H1 (cell line): ENCODE data around the gene ALDH4A1. TPM values are rescaled to one million over a fixed set of nuclear protein-coding genes. Genes with fewer than 3 reads are reported as not detected.

Experiments
- CTCF ChIA-PET: fragments of 300-600 bp; sonication (Branson Sonifier 250); formaldehyde crosslinking; loops from one replicate; lab custom pipeline; 2021; ENCODE audit not compliant: partially characterized antibody; lab: Charles Lee
- POLR2A ChIA-PET: fragments of 300-600 bp; sonication (Branson Sonifier 250); formaldehyde crosslinking; loops from one replicate; lab custom pipeline; 2021; ENCODE audit warnings: inconsistent platforms; ENCODE audit not compliant: partially characterized antibody; lab: Charles Lee
- DNase-seq, 2 experiments: peaks; one replicate each; pipeline versions ENCODE4 v3.0.0 to v3.0.0-alpha.2; 2010 to 2022; ENCODE audit warnings: low spot score in 2 of 2, low read depth in 1 of 2, mixed read lengths in 1 of 2
- FAIRE-seq: peaks from 2 replicates; lab custom pipeline; 2011; peaks lifted over from hg19 to GRCh38; lab: Jason Lieb, UNC
- H2AFZ ChIP-seq: 2 replicates; pipeline ENCODE4 v1.8.1; 2012; ENCODE audit warnings: low read length, inconsistent platforms
- H2AK5ac ChIP-seq: 2 replicates; pipeline ENCODE4 v1.6.1; 2013; ENCODE audit warnings: low read depth, low read length
- H2BK120ac ChIP-seq: replicated peaks from 2 replicates; pipeline ENCODE3; 2013; ENCODE audit warnings: low read depth, low read length, inconsistent platforms
- H2BK12ac ChIP-seq: 2 replicates; pipeline ENCODE4 v1.6.1; 2013; ENCODE audit warnings: low read depth, low read length
- H2BK15ac ChIP-seq: 2 replicates; pipeline ENCODE4 v1.6.1; 2013; ENCODE audit warnings: low read length
- H2BK20ac ChIP-seq: 2 replicates; pipeline ENCODE4 v1.6.1; 2013; ENCODE audit warnings: low read length
- H2BK5ac ChIP-seq: 2 replicates; pipeline ENCODE4 v1.6.1; 2013; ENCODE audit warnings: low read depth, low read length
- H3K14ac ChIP-seq: 2 replicates; pipeline ENCODE4 v1.6.1; 2013; ENCODE audit warnings: inconsistent platforms; ENCODE audit not compliant: insufficient read length
- H3K18ac ChIP-seq: 2 replicates; pipeline ENCODE4 v1.6.1; 2013; ENCODE audit warnings: low read length; ENCODE audit errors: extremely low read depth
- H3K23ac ChIP-seq: 2 replicates; pipeline ENCODE4 v1.6.1; 2013; ENCODE audit warnings: inconsistent platforms; ENCODE audit not compliant: insufficient read length
- H3K23me2 ChIP-seq: 2 replicates; pipeline ENCODE4 v1.6.1; 2013; ENCODE audit warnings: low read depth, low read length
- H3K27ac ChIP-seq: 2 replicates; pipeline ENCODE4 v1.6.1; 2011; ENCODE audit warnings: low read depth, low read length, inconsistent platforms
- H3K27me3 ChIP-seq, 4 experiments: replicated peaks in 1 of 4; 1 replicate in 1 of 4; 2 replicates in 3 of 4; pipeline versions ENCODE4 v1.6.1 to v1.8.1; 2011 to 2013; ENCODE audit warnings: low read length in 3 of 4, mild to moderate bottlenecking in 3 of 4, inconsistent platforms in 2 of 4, mixed read lengths in 2 of 4, moderate library complexity in 1 of 4; ENCODE audit not compliant: control insufficient read depth in 3 of 4, insufficient read depth in 3 of 4; ENCODE audit errors: extremely low read depth in 1 of 4
- H3K36me3 ChIP-seq, 4 experiments: 2 replicates each; pipeline versions ENCODE4 v1.6.1 to v1.8.1; 2011 to 2013; ENCODE audit warnings: mild to moderate bottlenecking in 4 of 4, low read length in 3 of 4, moderate library complexity in 2 of 4, control low read depth in 1 of 4, inconsistent platforms in 1 of 4; ENCODE audit not compliant: insufficient read depth in 4 of 4, control insufficient read depth in 2 of 4
- H3K4ac ChIP-seq: replicated peaks from 2 replicates; pipeline ENCODE3; 2013; ENCODE audit warnings: low read length, low read depth, mixed read lengths, inconsistent platforms; ENCODE audit not compliant: insufficient read length
- H3K4me1 ChIP-seq, 4 experiments: replicated peaks in 1 of 4; 1 replicate in 1 of 4; 2 replicates in 3 of 4; pipeline versions ENCODE4 v1.6.1 to v1.8.1; 2011 to 2013; ENCODE audit warnings: low read length in 3 of 4, inconsistent platforms in 2 of 4, mixed read lengths in 1 of 4; ENCODE audit not compliant: insufficient read depth in 4 of 4, control insufficient read depth in 3 of 4
- H3K4me2 ChIP-seq, 2 experiments: 2 replicates each; pipeline versions ENCODE4 v1.6.1 to v1.8.1; 2011 to 2013; ENCODE audit warnings: low read depth in 2 of 2, low read length in 2 of 2, control low read depth in 1 of 2, inconsistent platforms in 1 of 2, mild to moderate bottlenecking in 1 of 2; ENCODE audit not compliant: insufficient read depth in 1 of 2
- H3K4me3 ChIP-seq, 4 experiments: fragments of 200-600, 300-600 bp in 1 of 4; sonication (generic), shearing (Covaris generic), sonication (Bioruptor Twin) in 1 of 4; 2 replicates each; pipeline versions ENCODE4 v1.5.1 to v1.8.1; 2011 to 2016; ENCODE audit warnings: low read length in 4 of 4, low read depth in 3 of 4, control low read depth in 2 of 4, inconsistent platforms in 2 of 4, mild to moderate bottlenecking in 2 of 4, mixed read lengths in 1 of 4, moderate library complexity in 1 of 4; ENCODE audit not compliant: insufficient read depth in 2 of 4; ENCODE audit errors: extremely low read depth in 1 of 4
- H3K56ac ChIP-seq: replicated peaks from 2 replicates; pipeline ENCODE3; 2013; ENCODE audit warnings: low read depth, mild to moderate bottlenecking, mixed read lengths, low read length, inconsistent platforms; ENCODE audit not compliant: insufficient read length
- H3K79me1 ChIP-seq: 2 replicates; pipeline ENCODE4 v1.6.1; 2013; ENCODE audit warnings: low read depth, low read length, control low read depth
- H3K79me2 ChIP-seq, 2 experiments: 2 replicates each; pipeline versions ENCODE4 v1.6.1 to v1.8.1; 2012 to 2013; ENCODE audit warnings: low read length in 2 of 2, mild to moderate bottlenecking in 2 of 2, inconsistent platforms in 1 of 2; ENCODE audit not compliant: insufficient read depth in 2 of 2, control insufficient read depth in 1 of 2
- H3K9ac ChIP-seq, 4 experiments: replicated peaks in 1 of 4; 1 replicate in 1 of 4; 2 replicates in 3 of 4; pipeline versions ENCODE4 v1.6.1 to v1.8.1; 2011 to 2013; ENCODE audit warnings: low read depth in 3 of 4, low read length in 3 of 4, control low read depth in 2 of 4, mild to moderate bottlenecking in 2 of 4, moderate library complexity in 2 of 4, inconsistent platforms in 1 of 4; ENCODE audit errors: extremely low read depth in 1 of 4
- H3K9me3 ChIP-seq, 2 experiments: 2 replicates each; pipeline versions ENCODE4 v1.6.1 to v1.8.1; 2012 to 2013; ENCODE audit warnings: mild to moderate bottlenecking in 2 of 2, moderate library complexity in 2 of 2, control low read depth in 1 of 2, inconsistent platforms in 1 of 2, low read depth in 1 of 2, low read length in 1 of 2, mixed read lengths in 1 of 2; ENCODE audit not compliant: insufficient read depth in 2 of 2
- H4K20me1 ChIP-seq, 2 experiments: replicated peaks in 1 of 2; 2 replicates each; pipeline versions ENCODE3 to v1.8.1; 2011 to 2013; ENCODE audit warnings: inconsistent platforms in 2 of 2, low read length in 2 of 2, mild to moderate bottlenecking in 1 of 2; ENCODE audit not compliant: insufficient read depth in 2 of 2, control insufficient read depth in 1 of 2
- H4K5ac ChIP-seq: 2 replicates; pipeline ENCODE4 v1.6.1; 2013; ENCODE audit warnings: low read length, low read depth, mixed read lengths, inconsistent platforms; ENCODE audit not compliant: insufficient read length
- H4K8ac ChIP-seq: 2 replicates; pipeline ENCODE4 v1.8.0; 2013; ENCODE audit warnings: mild to moderate bottlenecking, moderate library complexity, low read length, inconsistent platforms; ENCODE audit not compliant: insufficient read depth; ENCODE audit errors: extremely low read depth
- H4K91ac ChIP-seq: replicated peaks from 2 replicates; pipeline ENCODE3; 2013; ENCODE audit warnings: low read length, mixed read lengths, inconsistent platforms; ENCODE audit not compliant: insufficient read length
- CREB1 ChIP-seq: IDR thresholded peaks from 2 replicates; pipeline ENCODE4 v1.6.1; 2012; ENCODE audit warnings: inconsistent platforms
- HDAC6 ChIP-seq: IDR thresholded peaks from one replicate; pipeline ENCODE4 v1.7.1; 2012; ENCODE audit warnings: low read depth, mild to moderate bottlenecking, inconsistent platforms, low read length, moderate library complexity
- JUND ChIP-seq: IDR thresholded peaks from 2 replicates; pipeline ENCODE4 v1.6.1; 2011; ENCODE audit warnings: mild to moderate bottlenecking, improper control_type of control experiment, low read length
- KDM5A ChIP-seq: fragments of 200-600 bp; IDR thresholded peaks from 2 replicates; pipeline ENCODE4 v1.7.1; 2012; ENCODE audit warnings: mild to moderate bottlenecking, low read length, inconsistent platforms, mixed read lengths
- PHF8 ChIP-seq: fragments of 200-600 bp; sonication (generic); conservative IDR thresholded peaks from 2 replicates; pipeline ENCODE4 v1.7.1; 2012; ENCODE audit warnings: low read depth, mild to moderate bottlenecking, inconsistent platforms, low read length, moderate library complexity
- RAD21 ChIP-seq, 2 experiments: IDR thresholded peaks in 1 of 2; conservative IDR thresholded peaks in 1 of 2; 2 replicates each; pipeline ENCODE4 v1.6.1; 2011; ENCODE audit warnings: low read depth in 2 of 2, low read length in 2 of 2, improper control_type of control experiment in 1 of 2, inconsistent platforms in 1 of 2, mild to moderate bottlenecking in 1 of 2, moderate library complexity in 1 of 2
- RFX5 ChIP-seq: IDR thresholded peaks from 2 replicates; pipeline ENCODE4 v1.6.1; 2011; ENCODE audit warnings: low read depth, low read length, improper control_type of control experiment, borderline replicate concordance
- SP2 ChIP-seq: IDR thresholded peaks from 2 replicates; pipeline ENCODE4 v1.6.1; 2012; ENCODE audit warnings: mild to moderate bottlenecking, low read length, inconsistent platforms
- SP4 ChIP-seq: IDR thresholded peaks from 2 replicates; pipeline ENCODE4 v1.6.1; 2012; ENCODE audit warnings: low read length, inconsistent platforms
- SRF ChIP-seq: IDR thresholded peaks from 2 replicates; pipeline ENCODE4 v1.6.1; 2011; ENCODE audit warnings: mild to moderate bottlenecking, low read depth, low read length, moderate library complexity
- TAF7 ChIP-seq: optimal IDR thresholded peaks from 2 replicates; pipeline ENCODE3; 2011; ENCODE audit warnings: low read depth, mild to moderate bottlenecking, inconsistent platforms, low read length, moderate library complexity, borderline replicate concordance
- WGBS, 2 experiments: shearing (Covaris generic) in 1 of 2; methylation state at CpG; one replicate each; pipeline versions ENCODE4 v1.1.6 to v1.1.7; 2013 to 2015; ENCODE audit warnings: low lambda C conversion rate in 2 of 2, mixed read lengths in 2 of 2, inconsistent platforms in 1 of 2, low coverage in 1 of 2, missing lambda C conversion rate in 1 of 2; ENCODE audit not compliant: insufficient replicate concordance in 2 of 2, insufficient coverage in 1 of 2, insufficient read length in 1 of 2; ENCODE audit errors: extremely low coverage in 1 of 2, missing lambda C conversion rate in 1 of 2; 5-methylcytosine and 5-hydroxymethylcytosine counted together
- polyA plus RNA-seq, 7 experiments: library from polyadenylated mRNA; depleted of rRNA in 3 of 7; stranded (reverse) in 5 of 7; unstranded in 2 of 7; fragments of >200 nt in 5 of 7; fragments of 200-250 nt in 2 of 7; gene quantifications; 1 replicate in 5 of 7; 2 replicates in 1 of 7; 4 replicates in 1 of 7; pipeline versions ENCODE4 v1.2.1 to v1.2.3, GENCODE V29; 2011 to 2013; ENCODE audit warnings: missing spikeins in 2 of 7, mixed read lengths in 2 of 7
- total RNA-seq: library from RNA; stranded (reverse); fragmentation: NEBNext Ultra II Directional; extraction: Animal tissue kit (Norgen Biotek cat#: 25700); gene quantifications from 2 replicates; pipeline ENCODE4 v1.2.1, GENCODE V29; 2021
- TF ChIP-seq, protein P1 (sequence below): IDR thresholded peaks from 2 replicates; pipeline ENCODE4 v1.6.1; 2012; ENCODE audit warnings: inconsistent platforms

Gene ALDH4A1
- total and polyA plus RNA-seq, 2 of the 8 experiments (the other 6 are each of a cell fraction or from before 2014, with no cell fraction given), result 30.3 to 35.9 TPM

- Histone ChIP-seq H3K4ac (no peak overlapping the region), H3K27ac (no peak overlapping the region), H3K79me1 (no peaks in the 10 kb centered on the region), H4K91ac (peak overlapping the region; percentile 6), H2BK20ac (no peak overlapping the region), H2BK12ac (peak overlapping the region; percentile 75; the same call in 1 of the 2 replicates), H3K4me3 (no peak overlapping the region), H3K18ac (no peak overlapping the region; the same call in 1 of the 2 replicates), H3K14ac (no peak overlapping the region), H3K23me2 (no peaks in the 10 kb centered on the region), H4K8ac (no peak overlapping the region), H3K36me3 (no peaks in the 10 kb centered on the region), H2BK120ac (no peak overlapping the region), H3K9me3 (no peaks in the 10 kb centered on the region), H2AFZ (no peak overlapping the region), H3K23ac (no peak overlapping the region), H4K20me1 (no peaks in the 10 kb centered on the region), H4K5ac (no peak overlapping the region), H3K4me2 (no peak overlapping the region), H3K27me3 (no peaks in the 10 kb centered on the region), H3K79me2 (no peaks in the 10 kb centered on the region), H2BK5ac (0 out of 2 replicates have a peak overlapping the region, but pooled peaks have one; percentile 35), H3K9ac (no peak overlapping the region), H3K56ac (no peak overlapping the region), H3K4me1 (no peaks in the 10 kb centered on the region; a peak in 1 of 7 replicates), H2BK15ac (no peak overlapping the region), H2AK5ac (no peak overlapping the region)
- POLR2A ChIA-PET, result interaction anchor here (0.7 to 2.5 kb wide), 7 partner anchors 9 to 160 kb away, joined by 3 to 11 read pairs (median 4); partner anchors contain the start of gene ALDH4A1
- WGBS, 2 experiments, result 43% methylated on average over 19 of the region's 22 CpGs; no CpG with 5 or more reads in 1 of the 2 experiments
- DNase-seq (peak; percentile 70 to 96), FAIRE-seq (no peak)
- CTCF ChIA-PET, result interaction anchor here (0.6 to 6.3 kb wide), 61 partner anchors 8 to 744 kb away, joined by 3 to 109 read pairs (median 5); partner anchors contain the start of genes ALDH4A1 and IFFO2
- peak; percentile 88 to 92 for TF ChIP-seq RAD21 (IDR thresholded peaks at IDR 0.05 in 1 of 2, conservative IDR thresholded peaks at IDR 0.05 in 1 of 2; ENCODE audit: low read depth in 2 of 2, low read length in 2 of 2)
- TF ChIP-seq HDAC6, result no peak
- no peak for TF ChIP-seq KDM5A
- TF ChIP-seq RFX5, result no peak
- TF ChIP-seq SP2, result no peak
- TF ChIP-seq SP4, result no peak
- no peak for TF ChIP-seq PHF8
- TF ChIP-seq CREB1, result peak; percentile 31; the same call in 1 of the 2 replicates
- no peak for TF ChIP-seq SRF
- TF ChIP-seq JUND, result no peak
- no peak for TF ChIP-seq TAF7
- TF ChIP-seq, protein P1, sequence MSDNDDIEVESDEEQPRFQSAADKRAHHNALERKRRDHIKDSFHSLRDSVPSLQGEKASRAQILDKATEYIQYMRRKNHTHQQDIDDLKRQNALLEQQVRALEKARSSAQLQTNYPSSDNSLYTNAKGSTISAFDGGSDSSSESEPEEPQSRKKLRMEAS, result 0 out of 2 replicates have a peak, but pooled peaks have one; percentile 21
Measured at GRCh38 chr1:18913065-18913835, 10.9 kb upstream of the ALDH4A1 start.
